Fibroblast of lung (primary cell): Measurements from ENCODE around the gene PIGX. TPM values are rescaled to one million over a fixed set of nuclear protein-coding genes. Genes with fewer than 3 reads are reported as not detected.

ENCODE experiments used
- DNase-seq, 2 donors: peaks; one replicate each; pipeline versions ENCODE4 v3.0.0 to v3.0.0-alpha.2; 2010; ENCODE audit warnings: low read depth in 2 of 2
- H2AFZ ChIP-seq: 2 replicates; pipeline ENCODE4 v1.5.1; 2012; ENCODE audit warnings: low read length, control low read depth, inconsistent platforms
- H3K27ac ChIP-seq: 2 replicates; pipeline ENCODE4 v1.5.1; 2011; ENCODE audit warnings: low read length, control low read depth; ENCODE audit not compliant: insufficient read depth
- H3K27me3 ChIP-seq: 2 replicates; pipeline ENCODE4 v1.5.1; 2011; ENCODE audit warnings: mild to moderate bottlenecking, low read length; ENCODE audit not compliant: control insufficient read depth, insufficient read depth
- H3K36me3 ChIP-seq: 2 replicates; pipeline ENCODE4 v1.5.1; 2011; ENCODE audit warnings: low read length; ENCODE audit not compliant: control insufficient read depth, insufficient read depth
- H3K4me1 ChIP-seq: 2 replicates; pipeline ENCODE4 v1.5.1; 2011; ENCODE audit warnings: low read length; ENCODE audit not compliant: control insufficient read depth, insufficient read depth; ENCODE audit errors: extremely low read depth
- H3K4me2 ChIP-seq: 2 replicates; pipeline ENCODE4 v1.5.1; 2011; ENCODE audit warnings: low read length, control low read depth; ENCODE audit not compliant: insufficient read depth; ENCODE audit errors: extremely low read depth
- H3K4me3 ChIP-seq, 4 experiments: fragments of 200-600 bp in 1 of 4; sonication (generic) in 1 of 4; replicated peaks in 1 of 4; 2 replicates each; pipeline ENCODE4 v1.5.1; 2011 to 2016; ENCODE audit warnings: low read length in 4 of 4, low read depth in 3 of 4, mild to moderate bottlenecking in 3 of 4, control low read depth in 2 of 4, inconsistent platforms in 1 of 4, mixed read lengths in 1 of 4; ENCODE audit not compliant: insufficient read depth in 1 of 4; ENCODE audit errors: control extremely low read depth in 1 of 4
- H3K79me2 ChIP-seq: 2 replicates; pipeline ENCODE4 v1.5.1; 2012; ENCODE audit warnings: mild to moderate bottlenecking, low read length, inconsistent platforms; ENCODE audit not compliant: control insufficient read depth, insufficient read depth
- H3K9ac ChIP-seq: 2 replicates; pipeline ENCODE4 v1.5.1; 2011; ENCODE audit warnings: mild to moderate bottlenecking, low read length, control low read depth; ENCODE audit not compliant: insufficient read depth
- H3K9me3 ChIP-seq: 2 replicates; pipeline ENCODE4 v1.5.1; 2012; ENCODE audit warnings: low read depth, low read length; ENCODE audit not compliant: control insufficient read depth, insufficient read depth
- H4K20me1 ChIP-seq: 2 replicates; pipeline ENCODE4 v1.5.1; 2011; ENCODE audit warnings: low read length; ENCODE audit not compliant: control insufficient read depth, insufficient read depth; ENCODE audit errors: extremely low read depth
- CTCF ChIP-seq, 2 donors: IDR thresholded peaks in 1 of 2; conservative IDR thresholded peaks in 1 of 2; 1 replicate in 1 of 2; 2 replicates in 1 of 2; pipeline ENCODE4 v1.5.1; 2011 to 2012; ENCODE audit warnings: low read length in 2 of 2, control low read depth in 1 of 2, inconsistent platforms in 1 of 2, low read depth in 1 of 2, mild to moderate bottlenecking in 1 of 2
- EZH2 ChIP-seq: IDR thresholded peaks from 2 replicates; pipeline ENCODE4 v1.5.1; 2012; ENCODE audit warnings: low read length, control low read depth, mild to moderate bottlenecking; ENCODE audit errors: missing control alignments
- polyA plus RNA-seq, 2 donors: library from polyadenylated mRNA; depleted of rRNA in 1 of 2; stranded (reverse) in 1 of 2; unstranded in 1 of 2; fragments of >200 nt; gene quantifications; 2 replicates each; pipeline ENCODE4 v1.2.1, GENCODE V29; 2011 to 2012; ENCODE audit warnings: missing spikeins in 1 of 2
- total RNA-seq: library from RNA; depleted of rRNA; stranded (reverse); fragments of >200 nt; gene quantifications from 2 replicates; pipeline ENCODE4 v1.2.1, GENCODE V29; 2014

Gene PIGX
- total and polyA plus RNA-seq, 2 donors (not counting 1 experiment from before 2014, with no cell fraction given), result 10.7 to 17.0 TPM

- no peaks in the 10 kb centered on the region for H3K4me1 ChIP-seq
- H3K9me3 ChIP-seq, result no peaks in the 10 kb centered on the region
- no peak overlapping the region for H3K4me2 ChIP-seq
- H4K20me1 ChIP-seq, result no peaks in the 10 kb centered on the region
- DNase-seq, result no peak
- H3K9ac ChIP-seq, result no peak overlapping the region
- no peak overlapping the region for H2AFZ ChIP-seq
- H3K4me3 ChIP-seq, result no peak overlapping the region
- no peaks in the 10 kb centered on the region for H3K79me2 ChIP-seq
- no peaks in the 10 kb centered on the region for H3K27me3 ChIP-seq
- H3K27ac ChIP-seq, result no peak overlapping the region
- H3K36me3 ChIP-seq, result no peaks in the 10 kb centered on the region
- TF ChIP-seq CTCF (conservative IDR thresholded peaks at IDR 0.05 in 1 of 2, IDR thresholded peaks at IDR 0.05 in 1 of 2; ENCODE audit: low read depth in 1 of 2, low read length in 2 of 2) (no peak), EZH2 (no peak)
Observed at GRCh38 chr3:196699749-196700148, 12.4 kb upstream of the PIGX start.

GRCh38 chr3:196700801-196701200 lies 11.4 kb upstream of the PIGX start:
- H4K20me1 ChIP-seq, result no peaks in the 10 kb centered on the region
- no peak overlapping the region for H3K27ac ChIP-seq
- no peak for DNase-seq
- no peaks in the 10 kb centered on the region for H3K36me3 ChIP-seq
- no peaks in the 10 kb centered on the region for H3K79me2 ChIP-seq
- no peak overlapping the region for H3K9ac ChIP-seq
- H2AFZ ChIP-seq, result no peak overlapping the region
- no peaks in the 10 kb centered on the region for H3K4me1 ChIP-seq
- H3K9me3 ChIP-seq, result no peaks in the 10 kb centered on the region
- H3K4me3 ChIP-seq, result no peak overlapping the region
- H3K27me3 ChIP-seq, result no peaks in the 10 kb centered on the region
- no peak overlapping the region for H3K4me2 ChIP-seq
- TF ChIP-seq EZH2 (no peak), CTCF (conservative IDR thresholded peaks at IDR 0.05 in 1 of 2, IDR thresholded peaks at IDR 0.05 in 1 of 2; ENCODE audit: low read depth in 1 of 2, low read length in 2 of 2) (no peak)

GRCh38 chr3:196706327-196706726 lies 5.8 kb upstream of the PIGX start:
- no peak overlapping the region for H3K27ac ChIP-seq
- H3K4me1 ChIP-seq, result no peaks in the 10 kb centered on the region
- H3K9ac ChIP-seq, result no peak overlapping the region
- H2AFZ ChIP-seq, result no peak overlapping the region
- no peaks in the 10 kb centered on the region for H3K9me3 ChIP-seq
- no peak overlapping the region for H3K4me2 ChIP-seq
- H3K79me2 ChIP-seq, result no peaks in the 10 kb centered on the region
- TF ChIP-seq EZH2 (no peak), CTCF (conservative IDR thresholded peaks at IDR 0.05 in 1 of 2, IDR thresholded peaks at IDR 0.05 in 1 of 2; ENCODE audit: low read depth in 1 of 2, low read length in 2 of 2) (no peak)
- H3K36me3 ChIP-seq, result no peaks in the 10 kb centered on the region
- H3K27me3 ChIP-seq, result no peaks in the 10 kb centered on the region
- H3K4me3 ChIP-seq, result no peak overlapping the region
- no peaks in the 10 kb centered on the region for H4K20me1 ChIP-seq
- no peak for DNase-seq
